Prostate gland (tissue), 2 donors: ENCODE measurements around the gene DCP1A. TPM values are rescaled to one million over a fixed set of nuclear protein-coding genes. Genes with fewer than 3 reads are reported as not detected.

Experiments used
- DNase-seq: peaks from one replicate; pipeline ENCODE4 v3.0.0-alpha.2; 2019; ENCODE audit warnings: low spot score
- H3K27ac ChIP-seq, 2 donors: fragments of 200-600 bp; sonication (generic); 2 replicates each; pipeline ENCODE4 v1.5.1; 2017 to 2019
- H3K27me3 ChIP-seq: fragments of 200-600 bp; sonication (generic); replicated peaks from 2 replicates; pipeline ENCODE4 v1.5.1; 2019; ENCODE audit not compliant: insufficient read depth
- H3K36me3 ChIP-seq, 2 donors: fragments of 200-600 bp; sonication (generic); 1 replicate in 1 of 2; 2 replicates in 1 of 2; pipeline versions ENCODE4 v1.5.1 to v1.8.1; 2017 to 2019
- H3K4me1 ChIP-seq: fragments of 200-600 bp; sonication (generic); replicated peaks from 2 replicates; pipeline ENCODE4 v1.5.1; 2019
- H3K4me3 ChIP-seq, 2 donors: fragments of 200-600 bp; sonication (generic); 2 replicates each; pipeline ENCODE4 v1.5.1; 2017 to 2019
- H3K9me3 ChIP-seq: fragments of 200-600 bp; sonication (generic); 2 replicates; pipeline ENCODE4 v1.5.1; 2017
- POLR2A ChIP-seq: fragments of 450-650 bp; IDR thresholded peaks from one replicate; pipeline ENCODE4 v1.6.1; 2016; ENCODE audit warnings: antibody characterized with exemption, mild to moderate bottlenecking
- POLR2AphosphoS5 ChIP-seq: sonication (generic); formaldehyde crosslinking; IDR thresholded peaks from one replicate; pipeline ENCODE4 v1.6.1; 2017; ENCODE audit warnings: antibody characterized with exemption
- WGBS: methylation state at CpG from one replicate; pipeline ENCODE4 v1.1.5; 2018; 5-methylcytosine and 5-hydroxymethylcytosine counted together
- intact Hi-C: fragments of 100-400 bp; cut with DNase I; formaldehyde crosslinking; loops from one replicate; pipeline ENCODE4 v1.14.2; 2022
- total RNA-seq, 2 donors: library from RNA; depleted of rRNA; stranded (reverse); fragments of >200 nt; gene quantifications; one replicate each; pipeline ENCODE4 v1.1.0, GENCODE V29; 2016
- TF ChIP-seq, protein P1 (sequence below), 4 experiments: fragments of 200-600 bp in 2 of 4; fragments of 450-650 bp in 2 of 4; sonication (generic) in 2 of 4; IDR thresholded peaks; 1 replicate in 3 of 4; 2 replicates in 1 of 4; pipeline ENCODE4 v1.5.1; 2016 to 2019; ENCODE audit warnings: antibody characterized with exemption in 4 of 4, mild to moderate bottlenecking in 2 of 4, moderate library complexity in 2 of 4

The DCP1A gene
- total RNA-seq, 2 donors from 2014 or later: 13.0 to 33.0 TPM

- TF ChIP-seq POLR2AphosphoS5 (no peak), POLR2A (no peak)
- TF ChIP-seq, protein P1, sequence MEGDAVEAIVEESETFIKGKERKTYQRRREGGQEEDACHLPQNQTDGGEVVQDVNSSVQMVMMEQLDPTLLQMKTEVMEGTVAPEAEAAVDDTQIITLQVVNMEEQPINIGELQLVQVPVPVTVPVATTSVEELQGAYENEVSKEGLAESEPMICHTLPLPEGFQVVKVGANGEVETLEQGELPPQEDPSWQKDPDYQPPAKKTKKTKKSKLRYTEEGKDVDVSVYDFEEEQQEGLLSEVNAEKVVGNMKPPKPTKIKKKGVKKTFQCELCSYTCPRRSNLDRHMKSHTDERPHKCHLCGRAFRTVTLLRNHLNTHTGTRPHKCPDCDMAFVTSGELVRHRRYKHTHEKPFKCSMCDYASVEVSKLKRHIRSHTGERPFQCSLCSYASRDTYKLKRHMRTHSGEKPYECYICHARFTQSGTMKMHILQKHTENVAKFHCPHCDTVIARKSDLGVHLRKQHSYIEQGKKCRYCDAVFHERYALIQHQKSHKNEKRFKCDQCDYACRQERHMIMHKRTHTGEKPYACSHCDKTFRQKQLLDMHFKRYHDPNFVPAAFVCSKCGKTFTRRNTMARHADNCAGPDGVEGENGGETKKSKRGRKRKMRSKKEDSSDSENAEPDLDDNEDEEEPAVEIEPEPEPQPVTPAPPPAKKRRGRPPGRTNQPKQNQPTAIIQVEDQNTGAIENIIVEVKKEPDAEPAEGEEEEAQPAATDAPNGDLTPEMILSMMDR (IDR thresholded peaks at IDR 0.05): no peak
- Histone ChIP-seq H3K4me1 (peaks cover 4% of the 10 kb centered on the region), H3K27ac (no peak overlapping the region), H3K36me3 (peaks cover 4 to 13% of the 10 kb centered on the region in 2 donors), H3K27me3 (no peaks in the 10 kb centered on the region), H3K9me3 (no peaks in the 10 kb centered on the region), H3K4me3 (no peak overlapping the region)
- intact Hi-C loops: no loop called here
- 85% methylated on average over 8 of the region's 8 CpGs for WGBS
- no peak for DNase-seq
Measured at GRCh38 chr3:53243785-53244184, 103.6 kb downstream of the DCP1A start.

GRCh38 chr3:53243165-53243564 is 104.2 kb downstream of the DCP1A start:
- Histone ChIP-seq H3K4me3 (no peak overlapping the region), H3K36me3 (peaks cover 4 to 13% of the 10 kb centered on the region in 2 donors), H3K9me3 (no peaks in the 10 kb centered on the region), H3K4me1 (peaks cover 9% of the 10 kb centered on the region), H3K27me3 (no peaks in the 10 kb centered on the region), H3K27ac (no peak overlapping the region)
- no peak for DNase-seq
- intact Hi-C loops: no loop called here
- TF ChIP-seq POLR2AphosphoS5 (no peak), POLR2A (no peak)
- TF ChIP-seq, protein P1 (IDR thresholded peaks at IDR 0.05): no peak
- WGBS: 67% methylated on average over 14 of the region's 14 CpGs

- Histone ChIP-seq H3K36me3 (peaks cover 4 to 13% of the 10 kb centered on the region in 2 donors), H3K4me3 (no peak overlapping the region), H3K27me3 (no peaks in the 10 kb centered on the region), H3K9me3 (no peaks in the 10 kb centered on the region), H3K4me1 (peaks cover 9% of the 10 kb centered on the region), H3K27ac (no peak overlapping the region)
- WGBS: 96% methylated on average over 4 of the region's 4 CpGs
- intact Hi-C loops: no loop called here
- no peak for DNase-seq
- TF ChIP-seq POLR2AphosphoS5: no peak
- TF ChIP-seq, protein P1 (IDR thresholded peaks at IDR 0.05): no peak
- TF ChIP-seq POLR2A: no peak
Measured at GRCh38 chr3:53242642-53243041, 104.7 kb downstream of the DCP1A start.

DNA sequence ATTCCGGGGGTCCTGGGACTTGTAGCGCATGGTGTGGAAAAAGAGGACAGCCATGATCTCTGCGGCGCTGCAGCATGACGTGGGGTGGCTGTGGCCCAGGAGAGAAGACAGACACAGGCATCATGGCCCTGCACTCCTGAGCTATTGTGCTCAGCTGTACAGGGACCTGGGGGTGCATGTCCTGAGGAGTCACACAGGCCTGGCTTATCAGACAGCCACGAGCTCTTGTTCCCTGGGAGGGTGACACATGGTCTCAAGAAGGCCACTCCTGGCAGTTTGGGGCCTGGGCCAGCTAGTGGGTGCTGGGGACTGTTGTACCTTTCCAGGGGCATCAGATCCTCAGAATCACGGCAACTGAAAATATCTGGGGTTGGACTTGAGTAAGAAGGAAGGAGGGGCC is 105.2 kb downstream of the DCP1A start:
- WGBS: 89% methylated on average over 7 of the region's 7 CpGs
- H3K9me3 ChIP-seq: no peaks in the 10 kb centered on the region
- H3K4me3 ChIP-seq: no peak overlapping the region
- H3K36me3 ChIP-seq: peaks cover 4 to 13% of the 10 kb centered on the region in 2 donors
- no peak overlapping the region for H3K27ac ChIP-seq
- TF ChIP-seq, protein P1 (IDR thresholded peaks at IDR 0.05): no peak
- TF ChIP-seq POLR2A (no peak), POLR2AphosphoS5 (no peak)
- no peak for DNase-seq
- H3K27me3 ChIP-seq: no peaks in the 10 kb centered on the region
- intact Hi-C loops: no loop called here
- H3K4me1 ChIP-seq: peaks cover 9% of the 10 kb centered on the region
